Hepatocyte (in vitro differentiated cells): ENCODE measurements around the gene TMCO6. TPM values are rescaled to one million over a fixed set of nuclear protein-coding genes. Genes with fewer than 3 reads are reported as not detected.

Experiments
- DNase-seq: peaks from one replicate; pipeline ENCODE4 v3.0.0-alpha.2; 2016; ENCODE audit warnings: low spot score
- H2AFZ ChIP-seq: fragments of 200-600 bp; sonication (generic); 2 replicates; pipeline ENCODE4 v1.6.0; 2016; ENCODE audit warnings: antibody characterized with exemption, mild to moderate bottlenecking
- H3K27ac ChIP-seq: fragments of 200-600 bp; sonication (generic); 2 replicates; pipeline ENCODE4 v1.5.1; 2016; ENCODE audit warnings: mild to moderate bottlenecking
- H3K27me3 ChIP-seq: fragments of 200-600 bp; sonication (generic); 2 replicates; pipeline ENCODE4 v1.6.1; 2016
- H3K36me3 ChIP-seq: fragments of 200-600 bp; sonication (generic); replicated peaks from 2 replicates; pipeline ENCODE4 v1.5.1; 2016; ENCODE audit warnings: low read depth; ENCODE audit not compliant: insufficient read depth
- H3K4me1 ChIP-seq: fragments of 200-600 bp; sonication (generic); 2 replicates; pipeline ENCODE4 v1.5.1; 2016; ENCODE audit warnings: mild to moderate bottlenecking, moderate library complexity; ENCODE audit not compliant: insufficient read depth
- H3K4me2 ChIP-seq: fragments of 200-600 bp; sonication (generic); 2 replicates; pipeline ENCODE4 v1.6.0; 2016
- H3K4me3 ChIP-seq: fragments of 200-600 bp; sonication (generic); 2 replicates; pipeline ENCODE4 v1.5.1; 2016; ENCODE audit warnings: mild to moderate bottlenecking
- H3K79me2 ChIP-seq: fragments of 200-600 bp; sonication (generic); 2 replicates; pipeline ENCODE4 v1.6.0; 2017; ENCODE audit warnings: mild to moderate bottlenecking
- H3K9me2 ChIP-seq: fragments of 200-600 bp; sonication (generic); replicated peaks from 2 replicates; pipeline ENCODE4 v1.6.0; 2017; ENCODE audit warnings: mild to moderate bottlenecking; ENCODE audit not compliant: insufficient read depth
- H3K9me3 ChIP-seq: fragments of 200-600 bp; sonication (generic); 2 replicates; pipeline ENCODE4 v1.5.1; 2016; ENCODE audit warnings: low read depth, mild to moderate bottlenecking
- H4K20me1 ChIP-seq: fragments of 200-600 bp; sonication (generic); 2 replicates; pipeline ENCODE4 v1.6.0; 2016; ENCODE audit warnings: mild to moderate bottlenecking; ENCODE audit not compliant: insufficient read depth, poor library complexity, severe bottlenecking
- EZH2 ChIP-seq: fragments of 200-600 bp; sonication (generic); IDR thresholded peaks from 2 replicates; pipeline ENCODE4 v1.6.1; 2016; ENCODE audit warnings: antibody characterized with exemption, mild to moderate bottlenecking, borderline replicate concordance
- EZH2phosphoT487 ChIP-seq: fragments of 200-600 bp; sonication (generic); IDR thresholded peaks from one replicate; pipeline ENCODE4 v1.6.1; 2018; ENCODE audit warnings: antibody characterized with exemption, mild to moderate bottlenecking, low read depth, moderate library complexity; ENCODE audit not compliant: unreplicated experiment, severe bottlenecking
- WGBS: methylation state at CpG from one replicate; pipeline ENCODE4 v1.1.6; 2016; ENCODE audit warnings: low lambda C conversion rate; ENCODE audit errors: missing lambda C conversion rate; 5-methylcytosine and 5-hydroxymethylcytosine counted together
- polyA plus RNA-seq: library from polyadenylated mRNA; unstranded; fragments of >200 nt; fragmentation: Nextera tagmentation; extraction: Ambion mirVana; gene quantifications from 2 replicates; pipeline ENCODE4 v1.2.1, GENCODE V29; 2016
- total RNA-seq: library from RNA; depleted of rRNA; stranded (reverse); fragments of >200 nt; gene quantifications from 2 replicates; pipeline ENCODE4 v1.2.3, GENCODE V29; 2014
- TF ChIP-seq, protein P1 (sequence below): fragments of 200-600 bp; sonication (generic); IDR thresholded peaks from 2 replicates; pipeline ENCODE4 v1.5.1; 2016; ENCODE audit warnings: antibody characterized with exemption, mild to moderate bottlenecking; ENCODE audit not compliant: poor library complexity

The TMCO6 gene
- total and polyA plus RNA-seq, 2 experiments from 2014 or later: 13.1 to 25.8 TPM

DNA sequence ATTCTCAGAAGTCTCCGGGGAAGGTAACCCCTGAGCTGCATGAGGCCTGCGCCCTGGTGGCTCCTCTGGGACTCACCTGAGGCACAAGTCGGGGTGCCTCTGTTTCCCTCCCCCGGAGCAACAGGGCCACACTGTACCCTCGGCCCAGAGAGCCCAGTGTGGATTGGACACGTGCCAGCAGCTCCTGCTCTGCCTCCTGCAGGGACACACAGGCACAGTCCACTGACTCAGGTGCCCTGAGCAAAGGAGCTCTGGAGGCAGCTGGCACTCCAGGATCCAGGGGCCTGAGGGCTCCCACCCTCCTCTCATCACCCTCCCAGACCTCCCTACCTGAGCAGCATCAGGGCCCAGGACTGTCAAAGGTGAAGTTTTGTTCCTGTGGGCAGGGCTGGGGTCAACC is 45.1 kb upstream of the TMCO6 start:
- DNase-seq: no peak
- Histone ChIP-seq H3K4me2 (no peak overlapping the region), H3K9me3 (no peaks in the 10 kb centered on the region), H4K20me1 (no peaks in the 10 kb centered on the region), H3K9me2 (no peaks in the 10 kb centered on the region), H3K4me1 (no peaks in the 10 kb centered on the region), H2AFZ (no peak overlapping the region), H3K27me3 (no peaks in the 10 kb centered on the region), H3K4me3 (no peak overlapping the region), H3K27ac (no peak overlapping the region), H3K36me3 (no peaks in the 10 kb centered on the region), H3K79me2 (no peaks in the 10 kb centered on the region)
- 90% methylated on average over 6 of the region's 6 CpGs for WGBS
- no peak for TF ChIP-seq EZH2phosphoT487
- no peak for TF ChIP-seq EZH2
- TF ChIP-seq, protein P1, sequence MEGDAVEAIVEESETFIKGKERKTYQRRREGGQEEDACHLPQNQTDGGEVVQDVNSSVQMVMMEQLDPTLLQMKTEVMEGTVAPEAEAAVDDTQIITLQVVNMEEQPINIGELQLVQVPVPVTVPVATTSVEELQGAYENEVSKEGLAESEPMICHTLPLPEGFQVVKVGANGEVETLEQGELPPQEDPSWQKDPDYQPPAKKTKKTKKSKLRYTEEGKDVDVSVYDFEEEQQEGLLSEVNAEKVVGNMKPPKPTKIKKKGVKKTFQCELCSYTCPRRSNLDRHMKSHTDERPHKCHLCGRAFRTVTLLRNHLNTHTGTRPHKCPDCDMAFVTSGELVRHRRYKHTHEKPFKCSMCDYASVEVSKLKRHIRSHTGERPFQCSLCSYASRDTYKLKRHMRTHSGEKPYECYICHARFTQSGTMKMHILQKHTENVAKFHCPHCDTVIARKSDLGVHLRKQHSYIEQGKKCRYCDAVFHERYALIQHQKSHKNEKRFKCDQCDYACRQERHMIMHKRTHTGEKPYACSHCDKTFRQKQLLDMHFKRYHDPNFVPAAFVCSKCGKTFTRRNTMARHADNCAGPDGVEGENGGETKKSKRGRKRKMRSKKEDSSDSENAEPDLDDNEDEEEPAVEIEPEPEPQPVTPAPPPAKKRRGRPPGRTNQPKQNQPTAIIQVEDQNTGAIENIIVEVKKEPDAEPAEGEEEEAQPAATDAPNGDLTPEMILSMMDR: no peak

DNA sequence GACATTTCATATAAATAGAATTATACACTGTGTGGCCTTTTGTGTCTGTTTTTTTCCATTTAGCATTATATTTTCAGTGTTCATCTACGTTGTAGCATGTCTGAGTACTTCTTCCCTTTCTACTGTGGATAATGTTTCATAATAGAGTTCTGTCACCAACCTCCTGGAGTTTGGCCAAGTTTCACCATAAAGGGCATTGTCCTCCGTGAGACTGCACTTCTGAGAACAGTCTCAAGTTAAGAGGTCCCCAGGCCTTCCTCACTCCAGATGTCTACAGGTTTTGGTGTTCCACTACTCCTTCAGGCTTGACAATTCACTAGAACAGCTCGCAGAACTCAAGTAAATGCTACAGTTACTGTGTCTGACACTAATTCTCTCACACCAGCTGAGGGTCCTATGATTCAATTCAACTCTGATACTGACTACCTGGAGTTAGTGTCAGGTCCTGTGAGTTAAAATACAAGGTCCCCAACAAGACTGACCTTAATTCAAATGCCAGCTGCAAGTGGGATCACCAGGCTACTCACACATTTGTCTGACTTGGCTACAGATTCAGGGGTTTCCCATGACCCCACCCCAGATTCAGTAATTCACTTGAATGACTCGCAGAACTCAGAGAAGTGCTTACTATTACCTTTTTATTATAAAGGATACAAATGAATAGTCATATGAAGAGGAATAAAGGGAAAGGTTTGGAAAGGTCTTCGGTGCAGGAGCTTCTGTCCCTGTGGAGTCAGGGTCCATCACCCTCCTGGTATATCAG is 43.5 kb upstream of the TMCO6 start:
- H2AFZ ChIP-seq: no peak overlapping the region
- TF ChIP-seq EZH2 (no peak), EZH2phosphoT487 (no peak)
- TF ChIP-seq, protein P1: no peak

DNA sequence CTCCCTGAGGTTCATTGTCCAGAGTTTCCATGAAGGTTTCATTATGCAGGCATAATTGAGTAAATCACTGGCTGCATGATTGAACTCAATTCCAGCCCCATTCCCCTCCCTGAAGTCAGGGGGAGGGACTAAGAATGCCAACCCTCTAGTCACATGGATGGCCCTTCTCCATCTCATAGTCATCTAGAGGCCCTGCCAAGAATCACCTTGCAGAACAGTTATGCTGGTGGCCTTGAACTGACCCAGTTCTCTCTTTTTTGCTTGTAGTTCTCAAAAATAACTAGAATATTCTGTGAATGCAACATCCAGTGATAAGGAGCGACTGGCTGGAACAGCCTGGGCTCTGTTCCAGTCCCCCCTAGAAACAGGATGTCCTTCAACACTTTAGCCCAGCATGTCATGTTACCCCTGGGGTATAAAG is 42.9 kb upstream of the TMCO6 start:
- Histone ChIP-seq H3K36me3 (no peaks in the 10 kb centered on the region), H3K27me3 (no peaks in the 10 kb centered on the region), H2AFZ (no peak overlapping the region), H3K9me3 (no peaks in the 10 kb centered on the region), H4K20me1 (no peaks in the 10 kb centered on the region), H3K9me2 (no peaks in the 10 kb centered on the region), H3K27ac (peak overlapping the region; percentile 57), H3K4me3 (no peak overlapping the region), H3K4me1 (no peaks in the 10 kb centered on the region), H3K79me2 (no peaks in the 10 kb centered on the region), H3K4me2 (peak overlapping the region; percentile 16)
- TF ChIP-seq EZH2phosphoT487 (no peak), EZH2 (no peak)
- TF ChIP-seq, protein P1: no peak
- WGBS: 95% methylated on average over 1 of the region's 1 CpG
- no peak for DNase-seq

More for the DNA sequence above, 43.5 kb upstream of the TMCO6 start:
- no peaks in the 10 kb centered on the region for H3K9me2 ChIP-seq
- H3K4me2 ChIP-seq: no peak overlapping the region
- no peak overlapping the region for H3K4me3 ChIP-seq
- H3K79me2 ChIP-seq: no peaks in the 10 kb centered on the region
- no peaks in the 10 kb centered on the region for H3K27me3 ChIP-seq
- no peaks in the 10 kb centered on the region for H3K4me1 ChIP-seq
- H3K9me3 ChIP-seq: no peaks in the 10 kb centered on the region
- H3K36me3 ChIP-seq: no peaks in the 10 kb centered on the region
- no peak overlapping the region for H3K27ac ChIP-seq
- peak; percentile 31 for DNase-seq
- no peaks in the 10 kb centered on the region for H4K20me1 ChIP-seq
- 81% methylated on average over 5 of the region's 5 CpGs for WGBS
